LNCAP (cell line): Measurements from ENCODE around the gene MYF6.

Experiments used
- TF ChIP-seq, protein P1 (sequence below): fragments of 450-650 bp; IDR thresholded peaks from 2 replicates; pipeline ENCODE4 v1.5.1; 2017; ENCODE audit warnings: mild to moderate bottlenecking

Gene MYF6

DNA sequence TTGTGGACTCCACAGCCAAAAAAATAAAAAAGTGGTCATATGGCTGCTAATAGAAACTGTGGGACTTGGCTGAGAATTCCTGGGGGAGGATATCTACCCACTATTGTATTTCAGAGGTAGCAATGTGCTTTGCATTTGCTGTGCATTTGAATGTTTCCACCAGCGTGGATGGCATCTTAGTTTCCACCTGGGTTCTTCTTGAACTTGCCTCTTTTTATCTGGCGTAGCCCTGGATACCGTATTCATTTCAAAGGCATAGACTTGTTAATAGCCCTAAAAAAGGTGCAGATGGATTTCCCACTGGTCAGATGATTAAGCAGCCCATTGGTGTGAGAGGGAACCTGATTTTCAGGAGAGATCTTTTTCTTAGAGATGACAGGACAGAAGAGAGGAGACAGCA, 7.4 kb downstream of the MYF6 start:
- TF ChIP-seq, protein P1, sequence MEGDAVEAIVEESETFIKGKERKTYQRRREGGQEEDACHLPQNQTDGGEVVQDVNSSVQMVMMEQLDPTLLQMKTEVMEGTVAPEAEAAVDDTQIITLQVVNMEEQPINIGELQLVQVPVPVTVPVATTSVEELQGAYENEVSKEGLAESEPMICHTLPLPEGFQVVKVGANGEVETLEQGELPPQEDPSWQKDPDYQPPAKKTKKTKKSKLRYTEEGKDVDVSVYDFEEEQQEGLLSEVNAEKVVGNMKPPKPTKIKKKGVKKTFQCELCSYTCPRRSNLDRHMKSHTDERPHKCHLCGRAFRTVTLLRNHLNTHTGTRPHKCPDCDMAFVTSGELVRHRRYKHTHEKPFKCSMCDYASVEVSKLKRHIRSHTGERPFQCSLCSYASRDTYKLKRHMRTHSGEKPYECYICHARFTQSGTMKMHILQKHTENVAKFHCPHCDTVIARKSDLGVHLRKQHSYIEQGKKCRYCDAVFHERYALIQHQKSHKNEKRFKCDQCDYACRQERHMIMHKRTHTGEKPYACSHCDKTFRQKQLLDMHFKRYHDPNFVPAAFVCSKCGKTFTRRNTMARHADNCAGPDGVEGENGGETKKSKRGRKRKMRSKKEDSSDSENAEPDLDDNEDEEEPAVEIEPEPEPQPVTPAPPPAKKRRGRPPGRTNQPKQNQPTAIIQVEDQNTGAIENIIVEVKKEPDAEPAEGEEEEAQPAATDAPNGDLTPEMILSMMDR, result no peak

GRCh38 chr12:80715713-80716249, 8.3 kb downstream of the MYF6 start:
- TF ChIP-seq, protein P1, result no peak

DNA sequence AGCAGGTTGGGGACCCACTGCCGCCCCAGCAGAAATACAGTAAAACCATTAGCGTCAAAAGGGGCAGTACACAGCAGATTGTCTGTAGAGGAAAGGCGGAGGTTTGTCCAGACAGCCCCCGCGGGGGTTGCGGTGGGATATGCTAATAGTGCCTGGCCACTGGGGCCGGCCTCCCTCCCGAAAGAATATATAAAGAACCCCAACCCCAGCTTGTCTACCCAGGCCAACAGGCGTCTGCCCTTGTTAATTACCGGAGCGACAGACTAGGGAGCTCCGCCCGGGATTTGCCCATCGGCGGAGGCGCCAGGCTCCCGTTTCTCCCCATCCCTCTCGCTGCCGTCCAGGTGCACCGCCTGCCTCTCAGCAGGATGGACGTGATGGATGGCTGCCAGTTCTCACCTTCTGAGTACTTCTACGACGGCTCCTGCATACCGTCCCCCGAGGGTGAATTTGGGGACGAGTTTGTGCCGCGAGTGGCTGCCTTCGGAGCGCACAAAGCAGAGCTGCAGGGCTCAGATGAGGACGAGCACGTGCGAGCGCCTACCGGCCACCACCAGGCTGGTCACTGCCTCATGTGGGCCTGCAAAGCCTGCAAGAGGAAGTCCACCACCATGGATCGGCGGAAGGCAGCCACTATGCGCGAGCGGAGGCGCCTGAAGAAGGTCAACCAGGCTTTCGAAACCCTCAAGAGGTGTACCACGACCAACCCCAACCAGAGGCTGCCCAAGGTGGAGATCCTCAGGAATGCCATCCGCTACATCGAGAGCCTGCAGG, 9.4 kb downstream of the MYF6 start, which contains the start of gene MYF5:
MYF5 (plus strand) TSS at position 217 of the 774 bp plus-strand sequence; CDS start at position 369, 152 bp downstream.
- TF ChIP-seq, protein P1, result no peak

- TF ChIP-seq, protein P1, result no peak
Observed at GRCh38 chr12:80717856-80718255, 10.4 kb downstream of the MYF6 start.

DNA sequence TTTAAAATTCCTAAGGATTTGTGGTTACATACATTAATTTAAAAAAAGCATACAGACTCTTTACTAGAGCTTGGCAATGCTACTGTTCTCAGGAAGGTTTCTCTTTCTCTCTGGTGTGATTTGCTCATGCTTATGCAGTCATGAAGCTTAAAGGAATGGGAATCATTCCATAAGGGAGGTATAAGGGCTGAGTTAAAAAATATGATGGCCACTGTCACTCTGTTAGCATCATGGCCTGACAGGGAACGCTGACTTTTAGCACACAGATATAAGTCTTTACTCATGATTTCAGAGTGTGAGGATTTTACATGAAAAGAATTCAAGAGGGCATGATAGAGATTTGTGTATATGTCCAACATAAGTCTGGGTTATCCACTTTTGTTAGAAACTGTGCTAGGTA, 13.1 kb downstream of the MYF6 start:
- TF ChIP-seq, protein P1, result no peak

DNA sequence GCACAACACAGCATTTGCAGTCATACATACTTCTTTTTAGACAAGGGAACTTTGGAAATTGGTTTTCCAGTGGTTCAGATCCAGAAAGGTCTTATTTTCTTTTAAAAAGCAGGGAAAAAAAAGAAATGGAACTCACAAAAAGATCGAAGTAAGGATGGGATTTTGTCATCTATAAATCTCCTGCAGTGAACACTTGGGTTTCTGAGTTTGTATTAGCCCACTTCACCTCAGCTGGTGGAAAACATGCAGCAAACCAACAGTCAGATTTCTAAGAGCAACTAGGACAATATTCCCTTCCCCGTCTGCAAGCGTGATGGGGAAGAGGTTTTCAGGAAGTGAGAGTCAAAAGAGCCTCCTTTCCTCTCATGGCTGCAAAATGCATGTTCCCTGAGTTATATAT, 13.9 kb downstream of the MYF6 start:
- TF ChIP-seq, protein P1, result no peak

DNA sequence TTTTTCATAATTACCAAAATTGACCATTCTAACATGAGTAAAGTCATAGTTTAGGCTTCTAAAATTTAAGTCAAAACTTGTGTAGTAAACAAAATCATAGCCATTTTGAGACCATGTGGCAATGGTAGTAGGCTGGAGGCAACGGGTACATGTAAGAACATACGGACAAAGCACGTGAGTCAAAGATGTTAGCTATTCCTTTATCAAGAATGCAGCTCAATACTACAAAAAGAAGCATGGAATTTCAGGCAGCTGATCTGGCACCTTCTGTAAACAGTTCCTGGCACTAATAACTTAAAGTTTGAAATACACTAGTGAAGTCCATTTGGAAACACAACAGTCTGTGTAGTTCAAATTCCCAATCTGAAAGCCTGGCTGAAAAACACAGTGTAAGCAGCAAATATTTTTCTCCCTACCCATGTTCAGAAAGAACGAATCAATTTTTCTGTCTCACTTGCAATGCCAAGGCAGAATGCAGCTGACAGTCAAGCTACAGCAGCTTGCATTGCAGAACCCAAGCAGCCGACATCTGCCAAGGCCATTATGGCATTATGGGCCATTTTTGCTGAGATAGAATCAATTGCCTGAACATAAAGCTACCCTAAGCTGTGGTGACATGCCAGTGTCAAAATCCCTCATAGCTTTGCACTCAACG, 38.5 kb downstream of the MYF6 start:
- TF ChIP-seq, protein P1, result no peak
